Liver (tissue), 9 donors: ENCODE measurements around the gene SMYD3. TPM values are rescaled to one million over a fixed set of nuclear protein-coding genes. Genes with fewer than 3 reads are reported as not detected.

Experiments
- DNase-seq: peaks from one replicate; pipeline ENCODE4 v3.0.0-alpha.2; 2017; ENCODE audit warnings: low spot score
- H3K27ac ChIP-seq, 2 donors: one replicate each; pipeline ENCODE4 v1.7.0; 2013; ENCODE audit warnings: inconsistent platforms in 2 of 2, low read length in 2 of 2, control low read depth in 1 of 2, low read depth in 1 of 2, mild to moderate bottlenecking in 1 of 2
- H3K27me3 ChIP-seq, 4 donors: one replicate each; pipeline versions ENCODE4 v1.6.1 to v1.7.0; 2013; ENCODE audit warnings: low read length in 3 of 4, inconsistent platforms in 1 of 4, mild to moderate bottlenecking in 1 of 4, moderate library complexity in 1 of 4; ENCODE audit not compliant: control insufficient read depth in 4 of 4, insufficient read depth in 4 of 4
- H3K36me3 ChIP-seq, 4 donors: one replicate each; pipeline versions ENCODE4 v1.6.1 to v1.7.0; 2013; ENCODE audit warnings: low read length in 3 of 4, mild to moderate bottlenecking in 3 of 4, low read depth in 1 of 4, moderate library complexity in 1 of 4; ENCODE audit not compliant: control insufficient read depth in 4 of 4, insufficient read depth in 3 of 4
- H3K4me1 ChIP-seq, 4 donors: one replicate each; pipeline versions ENCODE4 v1.6.1 to v1.7.0; 2013; ENCODE audit warnings: low read length in 3 of 4, mild to moderate bottlenecking in 3 of 4, moderate library complexity in 1 of 4; ENCODE audit not compliant: control insufficient read depth in 4 of 4, insufficient read depth in 4 of 4
- H3K4me3 ChIP-seq, 3 donors: one replicate each; pipeline versions ENCODE4 v1.6.1 to v1.7.0; 2013; ENCODE audit warnings: low read length in 3 of 3, control low read depth in 1 of 3, low read depth in 1 of 3, mild to moderate bottlenecking in 1 of 3
- H3K9ac ChIP-seq, 2 donors: one replicate each; pipeline ENCODE4 v1.7.0; 2013; ENCODE audit warnings: low read length in 2 of 2, mild to moderate bottlenecking in 2 of 2, moderate library complexity in 2 of 2, control low read depth in 1 of 2, low read depth in 1 of 2
- H3K9me3 ChIP-seq, 4 donors: one replicate each; pipeline versions ENCODE4 v1.6.1 to v1.7.0; 2013; ENCODE audit warnings: low read length in 3 of 4; ENCODE audit not compliant: control insufficient read depth in 4 of 4
- EGR1 ChIP-seq, 2 donors: IDR thresholded peaks; 2 replicates each; pipeline ENCODE4 v1.6.1; 2016 to 2018; ENCODE audit warnings: antibody characterized with exemption in 2 of 2, low read depth in 2 of 2
- FOXA1 ChIP-seq: IDR thresholded peaks from 2 replicates; pipeline ENCODE4 v1.6.1; 2016; ENCODE audit warnings: antibody characterized with exemption
- FOXA2 ChIP-seq: IDR thresholded peaks from 2 replicates; pipeline ENCODE4 v1.6.1; 2016; ENCODE audit warnings: antibody characterized with exemption
- GABPA ChIP-seq, 2 donors: IDR thresholded peaks in 1 of 2; conservative IDR thresholded peaks in 1 of 2; 2 replicates each; pipeline ENCODE4 v1.6.1; 2016; ENCODE audit warnings: antibody characterized with exemption in 2 of 2, mild to moderate bottlenecking in 1 of 2, moderate library complexity in 1 of 2
- HNF4A ChIP-seq, 2 donors: conservative IDR thresholded peaks; 2 replicates each; pipeline ENCODE4 v1.6.1; 2016; ENCODE audit warnings: antibody characterized with exemption in 2 of 2, mild to moderate bottlenecking in 2 of 2
- HNF4G ChIP-seq: IDR thresholded peaks from 2 replicates; pipeline ENCODE4 v1.6.1; 2016; ENCODE audit warnings: antibody characterized with exemption
- JUND ChIP-seq, 2 donors: IDR thresholded peaks; 2 replicates each; pipeline ENCODE4 v1.6.1; 2016; ENCODE audit warnings: antibody characterized with exemption in 2 of 2
- RXRA ChIP-seq, 2 donors: IDR thresholded peaks; 2 replicates each; pipeline ENCODE4 v1.6.1; 2017 to 2018; ENCODE audit warnings: antibody characterized with exemption in 2 of 2, mild to moderate bottlenecking in 1 of 2
- SP1 ChIP-seq: IDR thresholded peaks from 2 replicates; pipeline ENCODE4 v1.6.1; 2018; ENCODE audit warnings: antibody characterized with exemption, mild to moderate bottlenecking
- YY1 ChIP-seq: IDR thresholded peaks from 2 replicates; pipeline ENCODE4 v1.6.1; 2016; ENCODE audit warnings: antibody characterized with exemption, mild to moderate bottlenecking
- WGBS: extraction: QIAGEN DNeasy Blood & Tissue Kit; methylation state at CpG from one replicate; pipeline ENCODE4 v1.1.7; 2013; 5-methylcytosine and 5-hydroxymethylcytosine counted together
- polyA plus RNA-seq, 2 donors: library from polyadenylated mRNA; stranded (reverse) in 1 of 2; unstranded in 1 of 2; fragments of 200-250 nt in 1 of 2; fragments of >200 nt in 1 of 2; fragmentation: Nextera tagmentation in 1 of 2; extraction: Ambion mirVana in 1 of 2; gene quantifications; one replicate each; pipeline versions ENCODE4 v1.2.1 to v1.2.3, GENCODE V29; 2013 to 2015
- total RNA-seq, 2 donors: library from RNA; depleted of rRNA; stranded (reverse); fragments of >200 nt; gene quantifications; one replicate each; pipeline ENCODE4 v1.2.3, GENCODE V29; 2014
- TF ChIP-seq, protein P1 (sequence below): IDR thresholded peaks from 2 replicates; pipeline ENCODE4 v1.6.1; 2016; ENCODE audit warnings: antibody characterized with exemption
- TF ChIP-seq, protein P2 (sequence below): IDR thresholded peaks from 2 replicates; pipeline ENCODE4 v1.6.1; 2016; ENCODE audit warnings: antibody characterized with exemption, mild to moderate bottlenecking
- TF ChIP-seq, protein P3 (sequence below): fragments of 150-350 bp; IDR thresholded peaks from 2 replicates; pipeline ENCODE4 v1.5.1; 2017; ENCODE audit warnings: improper control_type of control experiment, low read depth, low read length; ENCODE audit not compliant: missing input control
- TF ChIP-seq, protein P4 (sequence below): IDR thresholded peaks from 2 replicates; pipeline ENCODE4 v1.6.1; 2016; ENCODE audit warnings: antibody characterized with exemption
- donor health status: healthy.
- donor health status: healthy.
- donor health status: healthy.
- donor health status: healthy.
- donor health status: healthy.

Gene SMYD3
- total and polyA plus RNA-seq, 4 donors = 3.1 to 9.1 (median 8.0) TPM

GRCh38 chr1:246317332-246318035 lies 189.6 kb downstream of the SMYD3 start:
- Histone ChIP-seq H3K9ac (no peak overlapping the region), H3K36me3 (no peaks in the 10 kb centered on the region), H3K4me3 (no peak overlapping the region), H3K9me3 (no peaks in the 10 kb centered on the region), H3K4me1 (no peaks in the 10 kb centered on the region), H3K27ac (no peak overlapping the region), H3K27me3 (no peaks in the 10 kb centered on the region)
- TF ChIP-seq, protein P1, sequence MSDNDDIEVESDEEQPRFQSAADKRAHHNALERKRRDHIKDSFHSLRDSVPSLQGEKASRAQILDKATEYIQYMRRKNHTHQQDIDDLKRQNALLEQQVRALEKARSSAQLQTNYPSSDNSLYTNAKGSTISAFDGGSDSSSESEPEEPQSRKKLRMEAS = no peak
- TF ChIP-seq, protein P2, sequence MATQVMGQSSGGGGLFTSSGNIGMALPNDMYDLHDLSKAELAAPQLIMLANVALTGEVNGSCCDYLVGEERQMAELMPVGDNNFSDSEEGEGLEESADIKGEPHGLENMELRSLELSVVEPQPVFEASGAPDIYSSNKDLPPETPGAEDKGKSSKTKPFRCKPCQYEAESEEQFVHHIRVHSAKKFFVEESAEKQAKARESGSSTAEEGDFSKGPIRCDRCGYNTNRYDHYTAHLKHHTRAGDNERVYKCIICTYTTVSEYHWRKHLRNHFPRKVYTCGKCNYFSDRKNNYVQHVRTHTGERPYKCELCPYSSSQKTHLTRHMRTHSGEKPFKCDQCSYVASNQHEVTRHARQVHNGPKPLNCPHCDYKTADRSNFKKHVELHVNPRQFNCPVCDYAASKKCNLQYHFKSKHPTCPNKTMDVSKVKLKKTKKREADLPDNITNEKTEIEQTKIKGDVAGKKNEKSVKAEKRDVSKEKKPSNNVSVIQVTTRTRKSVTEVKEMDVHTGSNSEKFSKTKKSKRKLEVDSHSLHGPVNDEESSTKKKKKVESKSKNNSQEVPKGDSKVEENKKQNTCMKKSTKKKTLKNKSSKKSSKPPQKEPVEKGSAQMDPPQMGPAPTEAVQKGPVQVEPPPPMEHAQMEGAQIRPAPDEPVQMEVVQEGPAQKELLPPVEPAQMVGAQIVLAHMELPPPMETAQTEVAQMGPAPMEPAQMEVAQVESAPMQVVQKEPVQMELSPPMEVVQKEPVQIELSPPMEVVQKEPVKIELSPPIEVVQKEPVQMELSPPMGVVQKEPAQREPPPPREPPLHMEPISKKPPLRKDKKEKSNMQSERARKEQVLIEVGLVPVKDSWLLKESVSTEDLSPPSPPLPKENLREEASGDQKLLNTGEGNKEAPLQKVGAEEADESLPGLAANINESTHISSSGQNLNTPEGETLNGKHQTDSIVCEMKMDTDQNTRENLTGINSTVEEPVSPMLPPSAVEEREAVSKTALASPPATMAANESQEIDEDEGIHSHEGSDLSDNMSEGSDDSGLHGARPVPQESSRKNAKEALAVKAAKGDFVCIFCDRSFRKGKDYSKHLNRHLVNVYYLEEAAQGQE = no peak
- TF ChIP-seq GABPA (IDR thresholded peaks at IDR 0.05 in 1 of 2, conservative IDR thresholded peaks at IDR 0.05 in 1 of 2) (no peak), HNF4A (conservative IDR thresholded peaks at IDR 0.05) (no peak), FOXA1 (no peak), HNF4G (no peak), YY1 (no peak), JUND (IDR thresholded peaks at IDR 0.05) (no peak), RXRA (IDR thresholded peaks at IDR 0.05) (no peak), FOXA2 (no peak)
- TF ChIP-seq, protein P3, sequence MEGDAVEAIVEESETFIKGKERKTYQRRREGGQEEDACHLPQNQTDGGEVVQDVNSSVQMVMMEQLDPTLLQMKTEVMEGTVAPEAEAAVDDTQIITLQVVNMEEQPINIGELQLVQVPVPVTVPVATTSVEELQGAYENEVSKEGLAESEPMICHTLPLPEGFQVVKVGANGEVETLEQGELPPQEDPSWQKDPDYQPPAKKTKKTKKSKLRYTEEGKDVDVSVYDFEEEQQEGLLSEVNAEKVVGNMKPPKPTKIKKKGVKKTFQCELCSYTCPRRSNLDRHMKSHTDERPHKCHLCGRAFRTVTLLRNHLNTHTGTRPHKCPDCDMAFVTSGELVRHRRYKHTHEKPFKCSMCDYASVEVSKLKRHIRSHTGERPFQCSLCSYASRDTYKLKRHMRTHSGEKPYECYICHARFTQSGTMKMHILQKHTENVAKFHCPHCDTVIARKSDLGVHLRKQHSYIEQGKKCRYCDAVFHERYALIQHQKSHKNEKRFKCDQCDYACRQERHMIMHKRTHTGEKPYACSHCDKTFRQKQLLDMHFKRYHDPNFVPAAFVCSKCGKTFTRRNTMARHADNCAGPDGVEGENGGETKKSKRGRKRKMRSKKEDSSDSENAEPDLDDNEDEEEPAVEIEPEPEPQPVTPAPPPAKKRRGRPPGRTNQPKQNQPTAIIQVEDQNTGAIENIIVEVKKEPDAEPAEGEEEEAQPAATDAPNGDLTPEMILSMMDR = no peak
- TF ChIP-seq, protein P4, sequence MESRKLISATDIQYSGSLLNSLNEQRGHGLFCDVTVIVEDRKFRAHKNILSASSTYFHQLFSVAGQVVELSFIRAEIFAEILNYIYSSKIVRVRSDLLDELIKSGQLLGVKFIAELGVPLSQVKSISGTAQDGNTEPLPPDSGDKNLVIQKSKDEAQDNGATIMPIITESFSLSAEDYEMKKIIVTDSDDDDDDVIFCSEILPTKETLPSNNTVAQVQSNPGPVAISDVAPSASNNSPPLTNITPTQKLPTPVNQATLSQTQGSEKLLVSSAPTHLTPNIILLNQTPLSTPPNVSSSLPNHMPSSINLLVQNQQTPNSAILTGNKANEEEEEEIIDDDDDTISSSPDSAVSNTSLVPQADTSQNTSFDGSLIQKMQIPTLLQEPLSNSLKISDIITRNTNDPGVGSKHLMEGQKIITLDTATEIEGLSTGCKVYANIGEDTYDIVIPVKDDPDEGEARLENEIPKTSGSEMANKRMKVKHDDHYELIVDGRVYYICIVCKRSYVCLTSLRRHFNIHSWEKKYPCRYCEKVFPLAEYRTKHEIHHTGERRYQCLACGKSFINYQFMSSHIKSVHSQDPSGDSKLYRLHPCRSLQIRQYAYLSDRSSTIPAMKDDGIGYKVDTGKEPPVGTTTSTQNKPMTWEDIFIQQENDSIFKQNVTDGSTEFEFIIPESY = no peak
- no peak for DNase-seq
- WGBS = 96% methylated on average over 4 of the region's 4 CpGs

DNA sequence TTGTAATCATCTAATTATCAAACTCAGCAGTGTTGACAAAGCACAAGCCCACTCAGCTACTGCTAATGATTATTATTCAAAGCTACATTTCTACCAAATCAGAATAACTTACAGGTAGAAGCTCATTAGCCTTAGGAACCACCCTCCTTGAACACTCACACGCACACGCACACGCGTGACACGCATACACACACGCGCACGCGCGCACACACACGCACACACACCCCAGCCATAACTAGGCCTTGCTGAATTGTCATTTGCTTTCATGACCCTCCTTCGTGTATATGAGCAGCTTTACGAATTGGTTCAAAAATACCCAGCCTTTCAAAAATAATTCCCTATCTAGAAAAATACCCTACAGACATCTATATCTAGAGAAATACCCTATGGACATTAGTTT lies 195.6 kb downstream of the SMYD3 start:
- TF ChIP-seq, protein P4 = no peak
- TF ChIP-seq YY1 (no peak), RXRA (IDR thresholded peaks at IDR 0.05) (no peak), HNF4G (no peak), HNF4A (conservative IDR thresholded peaks at IDR 0.05) (no peak), JUND (IDR thresholded peaks at IDR 0.05) (no peak), EGR1 (IDR thresholded peaks at IDR 0.05; ENCODE audit: low read depth in 2 of 2) (no peak), SP1 (no peak), GABPA (IDR thresholded peaks at IDR 0.05 in 1 of 2, conservative IDR thresholded peaks at IDR 0.05 in 1 of 2) (no peak), FOXA2 (no peak)
- TF ChIP-seq, protein P1 = no peak
- DNase-seq = no peak

More for the DNA sequence above, 195.6 kb downstream of the SMYD3 start:
- WGBS = 98% methylated on average over 13 of the region's 13 CpGs
- H3K27me3 ChIP-seq = no peaks in the 10 kb centered on the region
- H3K27ac ChIP-seq = no peak overlapping the region
- no peak overlapping the region for H3K9ac ChIP-seq
- H3K36me3 ChIP-seq = peaks cover 0 to 2% (median 0%) of the 10 kb centered on the region in 4 donors
- no peak overlapping the region for H3K4me3 ChIP-seq
- H3K4me1 ChIP-seq = no peaks in the 10 kb centered on the region
- H3K9me3 ChIP-seq = no peaks in the 10 kb centered on the region
